Spinal cord (tissue), 10 donors: ENCODE data around the gene PPAN. TPM values are rescaled to one million over a fixed set of nuclear protein-coding genes. Genes with fewer than 3 reads are reported as not detected.
A peak's percentile ranks its signal among the peaks of the same experiment; 100 is the strongest.

Experiments
- DNase-seq, 6 donors: peaks; one replicate each; pipeline versions ENCODE4 v3.0.0 to v3.0.0-alpha.2; 2013 to 2015; ENCODE audit warnings: low spot score in 6 of 6, low read depth in 4 of 6
- H3K27ac ChIP-seq: one replicate; pipeline ENCODE4 v1.5.1; 2013; ENCODE audit warnings: low read depth, low read length, control low read depth
- H3K27me3 ChIP-seq: one replicate; pipeline ENCODE4 v1.6.1; 2013; ENCODE audit warnings: low read length; ENCODE audit not compliant: control insufficient read depth, insufficient read depth
- H3K36me3 ChIP-seq: one replicate; pipeline ENCODE4 v1.6.1; 2013; ENCODE audit warnings: low read length; ENCODE audit not compliant: control insufficient read depth, insufficient read depth
- H3K4me1 ChIP-seq: one replicate; pipeline ENCODE4 v1.6.1; 2013; ENCODE audit warnings: low read length; ENCODE audit not compliant: control insufficient read depth, insufficient read depth
- H3K4me3 ChIP-seq: one replicate; pipeline ENCODE4 v1.5.1; 2013; ENCODE audit warnings: low read depth, low read length, control low read depth
- H3K9me3 ChIP-seq: one replicate; pipeline ENCODE4 v1.6.1; 2013; ENCODE audit warnings: low read length; ENCODE audit not compliant: control insufficient read depth, insufficient read depth
- WGBS: methylation state at CpG from one replicate; pipeline ENCODE4 v1.1.5; 2013; ENCODE audit warnings: missing lambda C conversion rate; ENCODE audit not compliant: insufficient coverage; 5-methylcytosine and 5-hydroxymethylcytosine counted together
- polyA plus RNA-seq, 2 donors: library from polyadenylated mRNA; unstranded; fragments of 120-200 nt; gene quantifications; one replicate each; pipeline ENCODE4 v1.2.1, GENCODE V29; 2013; ENCODE audit not compliant: insufficient read length in 2 of 2
- total RNA-seq, 2 donors: library from RNA; depleted of rRNA in 1 of 2; stranded (reverse); fragments of 120-200 nt in 1 of 2; fragments of >200 nt in 1 of 2; gene quantifications; one replicate each; pipeline versions ENCODE4 v1.2.3 to v1.2.4, GENCODE V29; 2013 to 2014
- donor health status: healthy.

Gene PPAN
- total and polyA plus RNA-seq, 4 donors: 16.0 to 43.3 (median 28.5) TPM

GRCh38 chr19:10112895-10113591, 6.9 kb downstream of the PPAN start:
- no peak overlapping the region for H3K27ac ChIP-seq
- H3K9me3 ChIP-seq: no peaks in the 10 kb centered on the region
- DNase-seq: no peak
- H3K27me3 ChIP-seq: no peaks in the 10 kb centered on the region
- H3K36me3 ChIP-seq: peaks cover 99% of the 10 kb centered on the region
- WGBS: 25% methylated on average over 23 of the region's 25 CpGs
- H3K4me1 ChIP-seq: peaks cover 2% of the 10 kb centered on the region
- H3K4me3 ChIP-seq: no peak overlapping the region

GRCh38 chr19:10113592-10113963, 7.4 kb downstream of the PPAN start:
- Histone ChIP-seq H3K27ac (no peak overlapping the region), H3K36me3 (peaks cover 99% of the 10 kb centered on the region), H3K4me3 (no peak overlapping the region), H3K27me3 (no peaks in the 10 kb centered on the region), H3K4me1 (peaks cover 6% of the 10 kb centered on the region), H3K9me3 (no peaks in the 10 kb centered on the region)
- DNase-seq: no peak
- whole genome bisulfite sequencing: 71% methylated on average over 19 of the region's 19 CpGs

- Histone ChIP-seq H3K4me3 (no peak overlapping the region), H3K36me3 (peaks cover 98% of the 10 kb centered on the region), H3K9me3 (no peaks in the 10 kb centered on the region), H3K27me3 (no peaks in the 10 kb centered on the region), H3K27ac (no peak overlapping the region), H3K4me1 (peaks cover 11% of the 10 kb centered on the region)
- 91% methylated on average over 43 of the region's 43 CpGs for WGBS
- no peak for DNase-seq
These were observed 7.9 kb downstream of the PPAN start for GRCh38 chr19:10113964-10114650.

DNA sequence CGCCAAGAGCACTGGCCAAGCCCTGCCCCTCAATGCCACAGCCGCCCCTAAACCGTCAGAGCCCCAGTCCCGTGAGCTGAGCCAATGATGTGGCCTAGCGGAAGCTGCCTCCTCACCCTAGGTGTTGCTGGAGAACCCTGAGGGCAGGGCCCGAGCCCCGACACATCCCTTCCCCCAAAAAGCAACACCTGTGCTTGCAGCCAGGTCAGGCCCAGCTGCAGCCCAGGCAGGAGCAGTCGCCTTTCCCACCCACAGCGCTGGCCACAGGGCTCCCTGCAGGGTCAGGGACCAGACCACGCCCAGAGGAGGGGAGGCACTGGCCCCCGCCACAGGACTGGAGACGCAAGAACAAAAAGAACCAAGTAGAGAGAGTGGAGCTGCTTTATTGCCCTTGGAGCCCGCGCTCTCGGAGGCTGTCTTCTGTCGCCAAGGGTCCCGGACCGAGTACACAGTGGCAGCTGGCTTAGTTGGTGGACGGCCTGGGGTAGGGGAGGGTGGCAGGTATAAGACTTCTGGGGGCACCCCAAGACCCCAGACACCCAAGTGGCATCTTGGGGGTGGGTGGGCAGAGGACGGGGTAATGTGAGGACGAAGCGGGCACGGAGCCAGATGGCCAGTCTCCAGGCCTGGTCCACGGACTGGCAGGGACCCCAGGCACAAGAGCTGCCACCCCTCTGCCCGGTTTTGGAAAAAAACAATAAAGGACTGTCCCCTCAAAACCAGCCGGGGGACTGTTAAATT, 8.7 kb downstream of the PPAN start:
- Histone ChIP-seq H3K4me1 (peaks cover 15% of the 10 kb centered on the region), H3K9me3 (no peaks in the 10 kb centered on the region), H3K27ac (no peak overlapping the region), H3K27me3 (no peaks in the 10 kb centered on the region), H3K36me3 (peaks cover 95% of the 10 kb centered on the region), H3K4me3 (no peak overlapping the region)
- no peak for DNase-seq
- 77% methylated on average over 21 of the region's 26 CpGs for WGBS

DNA sequence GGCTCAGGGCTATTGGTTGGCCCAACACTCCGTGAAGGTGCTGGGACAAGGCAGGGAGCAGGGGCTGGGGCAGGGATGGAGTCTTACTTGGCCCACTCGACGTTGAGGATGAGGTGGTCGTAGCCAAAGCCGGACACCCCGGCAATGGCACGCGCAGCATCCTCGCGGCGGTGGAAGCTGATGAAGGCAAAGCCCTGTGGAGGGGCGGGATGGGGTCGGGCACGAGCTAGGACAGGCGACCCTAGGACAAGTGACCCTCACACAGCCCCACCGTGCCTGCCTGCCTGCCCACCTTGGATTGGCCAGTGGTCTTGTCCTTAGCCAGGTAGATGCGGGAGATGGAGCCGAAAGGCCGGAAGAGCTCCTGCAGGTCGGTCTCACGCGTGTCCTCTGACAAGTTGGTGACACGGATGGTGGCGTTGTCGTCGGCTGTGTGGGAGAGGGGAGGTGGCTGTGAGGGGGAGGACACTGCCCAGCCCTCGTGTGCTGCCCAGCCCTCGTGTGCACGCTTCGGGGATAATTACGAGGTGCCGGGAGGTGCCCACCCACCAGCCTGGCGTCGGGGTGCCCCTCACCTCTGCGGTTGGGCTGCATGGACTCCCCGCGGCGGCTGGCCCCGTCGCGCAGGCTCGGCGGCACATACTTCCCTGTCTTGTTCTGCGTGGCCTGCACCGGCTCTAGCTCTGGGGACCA, 9.4 kb downstream of the PPAN start:
- Histone ChIP-seq H3K4me3 (no peak overlapping the region), H3K36me3 (peaks cover 88% of the 10 kb centered on the region), H3K27me3 (no peaks in the 10 kb centered on the region), H3K9me3 (no peaks in the 10 kb centered on the region), H3K27ac (no peak overlapping the region), H3K4me1 (peaks cover 19% of the 10 kb centered on the region)
- 90% methylated on average over 44 of the region's 45 CpGs for WGBS
- no peak for DNase-seq

DNA sequence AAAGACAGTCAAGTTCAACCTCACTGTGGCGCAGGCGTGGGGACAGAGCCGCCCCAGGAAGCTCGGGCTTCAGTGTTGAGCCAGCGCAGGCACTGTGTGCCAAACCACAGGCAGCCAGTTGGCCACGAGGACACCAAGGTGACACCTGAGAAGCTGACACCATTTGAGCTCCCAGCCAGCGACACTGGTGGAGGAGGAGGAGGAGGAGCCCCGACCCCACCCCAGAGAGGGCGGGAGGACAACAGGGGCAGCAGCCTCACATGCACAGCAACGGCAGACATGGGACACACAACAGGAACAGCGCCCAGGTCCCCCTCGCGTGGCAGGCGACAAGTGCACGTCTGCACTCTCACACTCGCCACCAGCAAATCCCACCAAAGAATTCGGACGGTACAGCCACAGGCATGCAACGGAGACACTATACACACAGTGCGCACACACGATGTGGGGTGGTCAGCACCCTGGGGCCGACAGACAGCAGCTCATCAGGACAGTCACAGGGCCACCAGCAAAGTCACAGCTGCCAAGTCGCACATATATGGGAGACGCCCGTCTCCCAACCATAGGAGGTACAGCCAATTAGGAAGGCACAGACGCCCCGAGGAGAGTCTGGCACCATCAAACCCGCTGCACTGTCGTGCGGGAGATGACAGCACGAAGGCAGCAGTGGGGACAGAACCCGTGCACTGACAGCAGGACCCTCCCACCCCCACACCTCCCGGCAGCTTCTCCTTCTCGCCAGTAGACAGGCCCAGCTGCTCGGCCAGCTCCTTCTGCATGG, 10.1 kb downstream of the PPAN start:
- DNase-seq: no peak
- 92% methylated on average over 35 of the region's 35 CpGs for WGBS

GRCh38 chr19:10116866-10117616, 10.9 kb downstream of the PPAN start:
- Histone ChIP-seq H3K36me3 (peaks cover 72% of the 10 kb centered on the region), H3K27me3 (no peaks in the 10 kb centered on the region), H3K4me3 (no peak overlapping the region), H3K4me1 (peaks cover 19% of the 10 kb centered on the region), H3K27ac (no peak overlapping the region), H3K9me3 (no peaks in the 10 kb centered on the region)
- DNase-seq: no peak
- 96% methylated on average over 15 of the region's 21 CpGs for WGBS

More for the DNA sequence above, 10.1 kb downstream of the PPAN start:
- no peak overlapping the region for H3K27ac ChIP-seq
- no peaks in the 10 kb centered on the region for H3K27me3 ChIP-seq
- H3K9me3 ChIP-seq: no peaks in the 10 kb centered on the region
- no peak overlapping the region for H3K4me3 ChIP-seq
- H3K36me3 ChIP-seq: peaks cover 80% of the 10 kb centered on the region
- H3K4me1 ChIP-seq: peaks cover 19% of the 10 kb centered on the region

GRCh38 chr19:10118960-10119359, 12.8 kb downstream of the PPAN start:
- no peak for DNase-seq
- no peak overlapping the region for H3K27ac ChIP-seq
- 59% methylated on average over 12 of the region's 12 CpGs for WGBS

More at GRCh38 chr19:10118960-10119359, 12.8 kb downstream of the PPAN start:
- Histone ChIP-seq H3K36me3 (peaks cover 54% of the 10 kb centered on the region), H3K4me3 (peak overlapping the region; percentile 92), H3K9me3 (no peaks in the 10 kb centered on the region), H3K27me3 (no peaks in the 10 kb centered on the region), H3K4me1 (peaks cover 16% of the 10 kb centered on the region)
